WTC11 (cell line): ENCODE data around the gene AGTRAP. TPM values are rescaled to one million over a fixed set of nuclear protein-coding genes. Genes with fewer than 3 reads are reported as not detected.

Experiments used
- ATAC-seq: fragments of 200-7000 bp; cut with Tn5 transposase; 2 replicates; pipeline ENCODE4 v1.10.0; 2021; ENCODE audit warnings: mild to moderate bottlenecking, moderate library complexity
- CTCF ChIA-PET: fragments of 300-600 bp; sonication (Branson Sonifier 250); formaldehyde crosslinking; loops from one replicate; lab custom pipeline; 2021; ENCODE audit warnings: antibody characterized with exemption; lab: Charles Lee
- POLR2A ChIA-PET: fragments of 350-600 bp; sonication (Branson Sonifier 250); formaldehyde crosslinking; loops from one replicate; lab custom pipeline; 2021; ENCODE audit warnings: antibody characterized with exemption; lab: Charles Lee
- DNase-seq: peaks from one replicate; pipeline ENCODE4 v3.0.0; 2021; ENCODE audit warnings: low spot score
- H3K27ac Mint-ChIP-seq: 2 replicates; pipeline ENCODE4 v1.8.0; 2021; ENCODE audit warnings: mixed read lengths
- H3K27me3 Mint-ChIP-seq: 2 replicates; pipeline ENCODE4 v1.8.0; 2021; ENCODE audit warnings: low read depth, mild to moderate bottlenecking, moderate library complexity, mixed read lengths
- H3K36me3 Mint-ChIP-seq: 2 replicates; pipeline ENCODE4 v1.8.0; 2021; ENCODE audit warnings: mixed read lengths
- H3K4me1 Mint-ChIP-seq: 2 replicates; pipeline ENCODE4 v1.8.0; 2022; ENCODE audit warnings: mixed read lengths
- H3K4me3 Mint-ChIP-seq: 2 replicates; pipeline ENCODE4 v1.8.0; 2021; ENCODE audit warnings: mild to moderate bottlenecking, moderate library complexity, mixed read lengths
- H3K9me3 Mint-ChIP-seq: 2 replicates; pipeline ENCODE4 v1.8.0; 2021; ENCODE audit warnings: mixed read lengths
- EMX1 ChIP-seq: fragments of 250-450 bp; sonication (Bioruptor Pico); IDR thresholded peaks from 2 replicates; pipeline ENCODE4 v1.8.0; 2021; ENCODE audit warnings: mild to moderate bottlenecking
- FOXK1 ChIP-seq: sonication (generic); formaldehyde crosslinking; IDR thresholded peaks from 2 replicates; pipeline ENCODE4 v1.8.0; 2022; ENCODE audit warnings: mild to moderate bottlenecking, moderate library complexity, missing genetic modification reagents
- GABPB1 ChIP-seq: sonication (generic); formaldehyde crosslinking; IDR thresholded peaks from 2 replicates; pipeline ENCODE4 v1.8.1; 2023; ENCODE audit warnings: mild to moderate bottlenecking, missing genetic modification reagents
- NFATC4 ChIP-seq: fragments of 250-450 bp; sonication (Bioruptor Pico); IDR thresholded peaks from 2 replicates; pipeline ENCODE4 v1.9.0; 2021; ENCODE audit warnings: mild to moderate bottlenecking
- NR2C2 ChIP-seq: sonication (generic); formaldehyde crosslinking; IDR thresholded peaks from 2 replicates; pipeline ENCODE4 v1.8.0; 2022; ENCODE audit warnings: mild to moderate bottlenecking, missing genetic modification reagents
- RELA ChIP-seq: sonication (generic); formaldehyde crosslinking; IDR thresholded peaks from 2 replicates; pipeline ENCODE4 v1.8.1; 2022; ENCODE audit warnings: missing genetic modification reagents, mild to moderate bottlenecking, borderline replicate concordance
- SP1 ChIP-seq: sonication (generic); formaldehyde crosslinking; conservative IDR thresholded peaks from 2 replicates; pipeline ENCODE4 v1.8.1; 2022; ENCODE audit warnings: missing genetic modification reagents
- ZNF416 ChIP-seq: fragments of 250-450 bp; sonication (Bioruptor Pico); IDR thresholded peaks from 2 replicates; pipeline ENCODE4 v1.9.0; 2021; ENCODE audit warnings: mild to moderate bottlenecking, inconsistent platforms
- ZNF423 ChIP-seq: fragments of 250-450 bp; sonication (Bioruptor Pico); IDR thresholded peaks from 2 replicates; pipeline ENCODE4 v2.1.2; 2022; ENCODE audit warnings: mild to moderate bottlenecking, moderate library complexity
- total RNA-seq: library from RNA; stranded (reverse); gene quantifications from 3 replicates; pipeline ENCODE4 v1.2.3, GENCODE V29; 2021
- TF ChIP-seq, protein P1 (sequence below): sonication (generic); formaldehyde crosslinking; IDR thresholded peaks from 2 replicates; pipeline ENCODE4 v1.8.1; 2023; ENCODE audit warnings: mild to moderate bottlenecking, missing genetic modification reagents
- TF ChIP-seq, protein P2 (sequence below): sonication (generic); formaldehyde crosslinking; IDR thresholded peaks from 2 replicates; pipeline ENCODE4 v1.8.1; 2023; ENCODE audit warnings: mild to moderate bottlenecking, moderate library complexity, missing genetic modification reagents
- TF ChIP-seq, protein P3 (sequence below): fragments of 250-450 bp; sonication (Bioruptor Pico); conservative IDR thresholded peaks from 2 replicates; pipeline ENCODE4 v1.9.0; 2021; ENCODE audit warnings: mild to moderate bottlenecking
- TF ChIP-seq, protein P4 (sequence below): sonication (generic); formaldehyde crosslinking; IDR thresholded peaks from 2 replicates; pipeline ENCODE4 v1.8.1; 2023; ENCODE audit warnings: mild to moderate bottlenecking, missing genetic modification reagents, moderate library complexity
- TF ChIP-seq, protein P5 (sequence below): sonication (generic); formaldehyde crosslinking; IDR thresholded peaks from 2 replicates; pipeline ENCODE4 v1.8.0; 2023; ENCODE audit warnings: mild to moderate bottlenecking, missing genetic modification reagents
- TF ChIP-seq, protein P6 (sequence below): sonication (generic); formaldehyde crosslinking; IDR thresholded peaks from 2 replicates; pipeline ENCODE4 v1.8.1; 2022; ENCODE audit warnings: mild to moderate bottlenecking, moderate library complexity, missing genetic modification reagents
- TF ChIP-seq, protein P7 (sequence below): fragments of 250-450 bp; sonication (Bioruptor Pico); IDR thresholded peaks from 2 replicates; pipeline ENCODE4 v1.8.0; 2021; ENCODE audit warnings: mild to moderate bottlenecking

AGTRAP gene
- total RNA-seq, 1 experiment from 2014 or later = 81.6 TPM

DNA sequence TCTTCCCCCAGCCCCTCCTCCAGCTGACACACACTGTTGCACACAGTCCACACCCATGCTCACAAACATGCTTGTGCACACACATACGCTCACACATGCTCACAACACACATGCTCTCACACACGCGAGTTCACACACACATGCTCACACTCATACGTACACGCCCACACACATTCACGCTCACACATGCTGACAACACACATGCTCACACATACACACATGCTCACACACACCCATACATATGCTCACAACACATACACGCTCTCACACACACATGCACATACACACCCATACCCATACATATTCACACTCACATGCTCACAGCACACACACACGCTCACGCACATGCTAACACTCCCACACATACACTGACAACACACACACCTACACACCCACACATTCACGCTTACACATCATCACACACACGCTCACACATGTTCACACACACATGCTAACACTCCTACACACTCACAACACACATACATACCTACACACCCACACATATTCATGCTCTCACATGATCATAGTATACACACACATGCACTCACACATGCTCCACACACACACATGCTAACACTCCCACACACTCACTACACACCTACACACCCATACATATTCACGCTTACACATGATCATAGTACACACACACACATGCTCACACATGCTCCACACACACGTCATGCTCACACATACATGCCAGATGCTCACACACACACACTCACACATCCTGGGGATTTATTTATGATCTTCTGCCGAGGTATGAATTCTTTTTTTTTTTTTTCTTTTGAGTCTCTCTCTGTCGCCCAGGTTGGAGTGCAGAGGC is 33.7 kb upstream of the AGTRAP start (continued):
- TF ChIP-seq, protein P1, sequence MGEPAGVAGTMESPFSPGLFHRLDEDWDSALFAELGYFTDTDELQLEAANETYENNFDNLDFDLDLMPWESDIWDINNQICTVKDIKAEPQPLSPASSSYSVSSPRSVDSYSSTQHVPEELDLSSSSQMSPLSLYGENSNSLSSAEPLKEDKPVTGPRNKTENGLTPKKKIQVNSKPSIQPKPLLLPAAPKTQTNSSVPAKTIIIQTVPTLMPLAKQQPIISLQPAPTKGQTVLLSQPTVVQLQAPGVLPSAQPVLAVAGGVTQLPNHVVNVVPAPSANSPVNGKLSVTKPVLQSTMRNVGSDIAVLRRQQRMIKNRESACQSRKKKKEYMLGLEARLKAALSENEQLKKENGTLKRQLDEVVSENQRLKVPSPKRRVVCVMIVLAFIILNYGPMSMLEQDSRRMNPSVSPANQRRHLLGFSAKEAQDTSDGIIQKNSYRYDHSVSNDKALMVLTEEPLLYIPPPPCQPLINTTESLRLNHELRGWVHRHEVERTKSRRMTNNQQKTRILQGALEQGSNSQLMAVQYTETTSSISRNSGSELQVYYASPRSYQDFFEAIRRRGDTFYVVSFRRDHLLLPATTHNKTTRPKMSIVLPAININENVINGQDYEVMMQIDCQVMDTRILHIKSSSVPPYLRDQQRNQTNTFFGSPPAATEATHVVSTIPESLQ (CRISPR knock-in tag) = no peak
- TF ChIP-seq, protein P2, sequence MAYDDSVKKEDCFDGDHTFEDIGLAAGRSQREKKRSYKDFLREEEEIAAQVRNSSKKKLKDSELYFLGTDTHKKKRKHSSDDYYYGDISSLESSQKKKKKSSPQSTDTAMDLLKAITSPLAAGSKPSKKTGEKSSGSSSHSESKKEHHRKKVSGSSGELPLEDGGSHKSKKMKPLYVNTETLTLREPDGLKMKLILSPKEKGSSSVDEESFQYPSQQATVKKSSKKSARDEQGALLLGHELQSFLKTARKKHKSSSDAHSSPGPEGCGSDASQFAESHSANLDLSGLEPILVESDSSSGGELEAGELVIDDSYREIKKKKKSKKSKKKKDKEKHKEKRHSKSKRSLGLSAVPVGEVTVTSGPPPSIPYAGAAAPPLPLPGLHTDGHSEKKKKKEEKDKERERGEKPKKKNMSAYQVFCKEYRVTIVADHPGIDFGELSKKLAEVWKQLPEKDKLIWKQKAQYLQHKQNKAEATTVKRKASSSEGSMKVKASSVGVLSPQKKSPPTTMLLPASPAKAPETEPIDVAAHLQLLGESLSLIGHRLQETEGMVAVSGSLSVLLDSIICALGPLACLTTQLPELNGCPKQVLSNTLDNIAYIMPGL (CRISPR knock-in tag) = no peak
- TF ChIP-seq, protein P3, sequence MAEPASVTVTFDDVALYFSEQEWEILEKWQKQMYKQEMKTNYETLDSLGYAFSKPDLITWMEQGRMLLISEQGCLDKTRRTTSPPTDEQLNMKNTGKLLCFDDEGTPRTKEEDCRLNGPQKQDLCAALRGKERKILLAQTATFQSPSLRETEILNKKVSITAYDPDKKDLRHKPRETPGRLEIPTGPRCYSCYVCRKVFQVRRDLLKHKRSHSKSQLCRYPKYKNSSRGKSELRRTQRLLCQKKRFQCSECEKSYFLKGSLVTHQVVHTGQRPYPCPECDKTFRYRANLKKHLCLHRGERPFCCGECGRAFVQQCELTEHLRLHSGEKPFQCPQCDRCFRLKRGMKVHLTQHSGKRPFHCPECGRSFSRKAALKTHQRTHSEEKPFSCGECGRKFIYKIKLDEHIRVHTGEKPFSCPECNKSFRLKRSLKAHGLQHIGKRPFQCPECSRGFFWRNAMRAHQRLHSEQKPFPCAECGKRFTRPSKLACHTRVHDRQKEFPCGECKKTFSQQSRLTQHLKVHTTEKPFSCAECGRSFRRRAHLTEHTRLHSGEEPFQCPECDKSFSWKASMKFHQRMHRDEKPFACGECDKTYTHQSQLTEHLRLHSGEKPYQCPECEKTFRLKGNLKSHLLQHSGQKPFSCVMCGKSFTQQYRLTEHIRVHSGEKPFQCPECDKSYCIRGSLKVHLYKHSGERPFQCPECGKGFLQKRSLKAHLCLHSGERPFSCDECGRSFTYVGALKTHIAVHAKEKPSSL (CRISPR knock-in tag) = no peak
- TF ChIP-seq SP1 (CRISPR knock-in tag) (no peak), NFATC4 (CRISPR knock-in tag) (no peak), NR2C2 (no peak), EMX1 (CRISPR knock-in tag) (no peak), FOXK1 (no peak)

DNA sequence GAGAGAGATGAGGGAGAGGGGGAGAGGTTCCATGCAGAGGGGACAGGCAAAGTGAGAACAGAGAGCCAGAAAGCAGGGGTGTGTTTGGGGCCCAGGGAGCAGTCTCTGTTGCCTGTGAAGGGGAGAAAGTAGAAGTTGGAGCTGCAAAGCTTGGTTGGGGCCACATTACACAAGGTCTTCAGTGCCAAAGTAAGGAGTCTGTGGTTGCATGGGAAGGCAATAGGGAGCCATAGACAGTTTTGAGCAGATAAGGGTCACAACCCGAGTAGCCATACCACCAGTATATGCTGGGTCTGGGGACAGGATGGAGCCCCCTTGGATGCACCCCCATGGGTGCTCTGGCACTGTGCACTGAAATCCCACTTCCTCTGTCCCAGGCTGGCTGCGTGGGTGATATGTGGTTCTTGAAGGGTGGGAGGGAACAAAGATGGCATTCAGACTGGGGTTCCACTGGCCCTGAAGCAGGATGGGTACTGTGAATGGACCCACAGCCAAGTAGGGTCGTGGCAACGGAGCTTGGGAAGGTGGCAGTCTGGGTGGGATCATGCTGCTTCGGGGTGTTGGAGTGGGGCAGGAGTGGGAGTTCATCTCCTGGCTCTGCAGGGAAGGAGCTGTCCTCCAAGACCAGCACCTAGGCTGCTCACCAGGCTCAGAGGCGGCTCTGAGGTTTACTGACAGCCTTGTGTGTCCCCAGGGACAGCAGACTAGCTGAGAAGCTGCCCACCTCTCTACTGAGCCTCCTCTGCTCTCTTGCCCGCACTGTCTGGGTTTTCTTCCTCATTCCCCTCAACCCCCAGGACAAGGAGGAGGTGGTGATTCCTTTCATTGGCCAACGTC is 32.4 kb upstream of the AGTRAP start:
- Mint-ChIP-seq H3K9me3 (no peaks in the 10 kb centered on the region), H3K36me3 (no peaks in the 10 kb centered on the region), H3K27me3 (no peaks in the 10 kb centered on the region), H3K27ac (peak overlapping the region; percentile 42; the same call in 1 of the 2 replicates), H3K4me3 (no peak overlapping the region), H3K4me1 (peaks cover 51% of the 10 kb centered on the region)
- DNase-seq = no peak
- TF ChIP-seq, protein P4, sequence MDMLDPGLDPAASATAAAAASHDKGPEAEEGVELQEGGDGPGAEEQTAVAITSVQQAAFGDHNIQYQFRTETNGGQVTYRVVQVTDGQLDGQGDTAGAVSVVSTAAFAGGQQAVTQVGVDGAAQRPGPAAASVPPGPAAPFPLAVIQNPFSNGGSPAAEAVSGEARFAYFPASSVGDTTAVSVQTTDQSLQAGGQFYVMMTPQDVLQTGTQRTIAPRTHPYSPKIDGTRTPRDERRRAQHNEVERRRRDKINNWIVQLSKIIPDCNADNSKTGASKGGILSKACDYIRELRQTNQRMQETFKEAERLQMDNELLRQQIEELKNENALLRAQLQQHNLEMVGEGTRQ = no peak
- TF ChIP-seq RELA (CRISPR knock-in tag) (no peak), ZNF416 (CRISPR knock-in tag) (no peak), ZNF423 (CRISPR knock-in tag) (no peak), GABPB1 (no peak)
- TF ChIP-seq, protein P5, sequence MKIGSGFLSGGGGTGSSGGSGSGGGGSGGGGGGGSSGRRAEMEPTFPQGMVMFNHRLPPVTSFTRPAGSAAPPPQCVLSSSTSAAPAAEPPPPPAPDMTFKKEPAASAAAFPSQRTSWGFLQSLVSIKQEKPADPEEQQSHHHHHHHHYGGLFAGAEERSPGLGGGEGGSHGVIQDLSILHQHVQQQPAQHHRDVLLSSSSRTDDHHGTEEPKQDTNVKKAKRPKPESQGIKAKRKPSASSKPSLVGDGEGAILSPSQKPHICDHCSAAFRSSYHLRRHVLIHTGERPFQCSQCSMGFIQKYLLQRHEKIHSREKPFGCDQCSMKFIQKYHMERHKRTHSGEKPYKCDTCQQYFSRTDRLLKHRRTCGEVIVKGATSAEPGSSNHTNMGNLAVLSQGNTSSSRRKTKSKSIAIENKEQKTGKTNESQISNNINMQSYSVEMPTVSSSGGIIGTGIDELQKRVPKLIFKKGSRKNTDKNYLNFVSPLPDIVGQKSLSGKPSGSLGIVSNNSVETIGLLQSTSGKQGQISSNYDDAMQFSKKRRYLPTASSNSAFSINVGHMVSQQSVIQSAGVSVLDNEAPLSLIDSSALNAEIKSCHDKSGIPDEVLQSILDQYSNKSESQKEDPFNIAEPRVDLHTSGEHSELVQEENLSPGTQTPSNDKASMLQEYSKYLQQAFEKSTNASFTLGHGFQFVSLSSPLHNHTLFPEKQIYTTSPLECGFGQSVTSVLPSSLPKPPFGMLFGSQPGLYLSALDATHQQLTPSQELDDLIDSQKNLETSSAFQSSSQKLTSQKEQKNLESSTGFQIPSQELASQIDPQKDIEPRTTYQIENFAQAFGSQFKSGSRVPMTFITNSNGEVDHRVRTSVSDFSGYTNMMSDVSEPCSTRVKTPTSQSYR (CRISPR knock-in tag) = no peak
- TF ChIP-seq, protein P6, sequence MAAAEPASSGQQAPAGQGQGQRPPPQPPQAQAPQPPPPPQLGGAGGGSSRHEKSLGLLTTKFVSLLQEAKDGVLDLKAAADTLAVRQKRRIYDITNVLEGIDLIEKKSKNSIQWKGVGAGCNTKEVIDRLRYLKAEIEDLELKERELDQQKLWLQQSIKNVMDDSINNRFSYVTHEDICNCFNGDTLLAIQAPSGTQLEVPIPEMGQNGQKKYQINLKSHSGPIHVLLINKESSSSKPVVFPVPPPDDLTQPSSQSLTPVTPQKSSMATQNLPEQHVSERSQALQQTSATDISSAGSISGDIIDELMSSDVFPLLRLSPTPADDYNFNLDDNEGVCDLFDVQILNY (CRISPR knock-in tag) = no peak
- TF ChIP-seq, protein P7, sequence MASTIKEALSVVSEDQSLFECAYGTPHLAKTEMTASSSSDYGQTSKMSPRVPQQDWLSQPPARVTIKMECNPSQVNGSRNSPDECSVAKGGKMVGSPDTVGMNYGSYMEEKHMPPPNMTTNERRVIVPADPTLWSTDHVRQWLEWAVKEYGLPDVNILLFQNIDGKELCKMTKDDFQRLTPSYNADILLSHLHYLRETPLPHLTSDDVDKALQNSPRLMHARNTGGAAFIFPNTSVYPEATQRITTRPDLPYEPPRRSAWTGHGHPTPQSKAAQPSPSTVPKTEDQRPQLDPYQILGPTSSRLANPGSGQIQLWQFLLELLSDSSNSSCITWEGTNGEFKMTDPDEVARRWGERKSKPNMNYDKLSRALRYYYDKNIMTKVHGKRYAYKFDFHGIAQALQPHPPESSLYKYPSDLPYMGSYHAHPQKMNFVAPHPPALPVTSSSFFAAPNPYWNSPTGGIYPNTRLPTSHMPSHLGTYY = no peak
- CTCF ChIA-PET = interaction anchor here (0.9 to 6.5 kb wide), 3 partner anchors 9 to 81 kb away, joined by 4 to 50 read pairs (median 4); partner anchors contain the start of gene FBXO6
- POLR2A ChIA-PET = interaction anchor here (2.2 kb wide), 1 partner anchor 39 kb away, joined by 5 read pairs; the partner anchor contains the start of gene FBXO6
- ATAC-seq = no peak
